Measurements from ENCODE around the gene MAP2K2. TPM values are rescaled to one million over a fixed set of nuclear protein-coding genes. Genes with fewer than 3 reads are reported as not detected.
"Not testable (repeated sequence)": the region's sequence is repeated elsewhere in the genome, so short reads cannot be mapped to it uniquely, and the experiment has no call there.

MAP2K2 gene
- total RNA-seq, 6 donors from 2014 or later = 86.8 to 170 (median 134) TPM

DNA sequence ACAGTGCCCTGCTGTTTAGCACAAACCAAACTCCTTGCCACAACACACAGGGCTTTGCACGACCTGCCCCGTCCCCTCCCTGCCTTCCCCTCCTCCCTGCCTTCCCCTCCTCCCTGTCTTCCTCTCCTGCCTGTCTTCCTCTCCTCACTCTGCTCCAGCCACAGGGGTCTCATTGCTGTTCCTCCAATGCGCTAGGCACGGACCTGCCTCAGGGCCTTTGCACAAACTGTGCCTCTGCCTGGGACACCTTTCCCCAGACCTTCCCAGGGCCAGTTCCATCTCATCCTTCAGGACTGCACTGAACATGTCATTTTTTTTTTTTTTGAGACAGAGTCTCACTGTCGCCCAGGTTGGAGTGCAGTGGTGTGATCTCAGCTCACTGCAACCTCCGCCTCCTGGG lies 27.7 kb upstream of the MAP2K2 start:
- H3K4me1 ChIP-seq = no peaks in the 10 kb centered on the region
- DNase-seq (no peak), ATAC-seq (ENCODE audit: low FRiP score in 2 of 2) (no peak)
- H3K4me3 ChIP-seq = no peak overlapping the region
- H3K27ac ChIP-seq = no peak overlapping the region
- H3K36me3 ChIP-seq = no peaks in the 10 kb centered on the region
- no peak for TF ChIP-seq EP300 (IDR thresholded peaks at IDR 0.05)
- no peak for TF ChIP-seq POLR2AphosphoS5 (IDR thresholded peaks at IDR 0.05)
- TF ChIP-seq, protein P1, sequence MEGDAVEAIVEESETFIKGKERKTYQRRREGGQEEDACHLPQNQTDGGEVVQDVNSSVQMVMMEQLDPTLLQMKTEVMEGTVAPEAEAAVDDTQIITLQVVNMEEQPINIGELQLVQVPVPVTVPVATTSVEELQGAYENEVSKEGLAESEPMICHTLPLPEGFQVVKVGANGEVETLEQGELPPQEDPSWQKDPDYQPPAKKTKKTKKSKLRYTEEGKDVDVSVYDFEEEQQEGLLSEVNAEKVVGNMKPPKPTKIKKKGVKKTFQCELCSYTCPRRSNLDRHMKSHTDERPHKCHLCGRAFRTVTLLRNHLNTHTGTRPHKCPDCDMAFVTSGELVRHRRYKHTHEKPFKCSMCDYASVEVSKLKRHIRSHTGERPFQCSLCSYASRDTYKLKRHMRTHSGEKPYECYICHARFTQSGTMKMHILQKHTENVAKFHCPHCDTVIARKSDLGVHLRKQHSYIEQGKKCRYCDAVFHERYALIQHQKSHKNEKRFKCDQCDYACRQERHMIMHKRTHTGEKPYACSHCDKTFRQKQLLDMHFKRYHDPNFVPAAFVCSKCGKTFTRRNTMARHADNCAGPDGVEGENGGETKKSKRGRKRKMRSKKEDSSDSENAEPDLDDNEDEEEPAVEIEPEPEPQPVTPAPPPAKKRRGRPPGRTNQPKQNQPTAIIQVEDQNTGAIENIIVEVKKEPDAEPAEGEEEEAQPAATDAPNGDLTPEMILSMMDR (IDR thresholded peaks at IDR 0.05) = no peak
- TF ChIP-seq POLR2A (IDR thresholded peaks at IDR 0.05) = no peak
- 62 to 66% methylated on average over 6 of the region's 6 CpGs for WGBS, 2 donors
- H3K9me3 ChIP-seq = no peaks in the 10 kb centered on the region
- H3K27me3 ChIP-seq = no peaks in the 10 kb centered on the region

DNA sequence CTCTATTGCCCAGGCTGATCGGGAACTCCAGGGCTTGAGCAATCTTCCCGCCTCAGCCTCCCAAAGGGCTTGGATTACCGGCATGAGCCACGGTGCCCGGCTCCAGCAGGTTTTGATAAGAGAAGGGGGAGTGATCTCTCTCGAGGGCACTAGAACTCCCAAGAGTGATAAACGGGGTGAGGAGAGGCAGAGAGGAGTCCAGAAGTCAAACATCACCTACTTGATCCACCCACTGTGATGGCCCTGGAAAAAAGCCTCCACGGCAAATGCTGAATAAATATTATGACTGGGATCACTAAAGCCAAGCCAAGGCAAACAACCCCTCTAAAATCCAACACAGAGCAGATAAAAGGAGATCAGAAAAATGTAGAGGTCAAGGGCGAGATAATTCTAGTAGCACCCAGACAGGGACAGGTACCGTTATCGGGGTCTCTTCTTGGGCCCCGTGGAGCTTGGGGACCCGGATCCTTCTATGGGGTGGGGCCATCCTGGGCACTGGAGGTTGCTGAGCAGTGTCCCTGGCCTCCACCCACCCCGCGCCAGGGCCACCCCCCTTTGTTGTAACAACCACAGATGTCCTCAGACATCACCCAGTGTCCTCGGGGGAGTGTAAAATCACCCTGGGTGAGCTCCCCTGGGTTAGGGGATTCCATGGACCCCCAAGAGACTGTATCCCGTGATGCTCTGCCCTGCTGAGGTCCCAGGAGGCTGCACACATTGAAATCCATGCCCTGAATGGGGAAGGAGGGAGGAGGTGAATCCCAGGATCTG lies 25.8 kb upstream of the MAP2K2 start:
- WGBS, 2 donors = 43% methylated on average over 15 to 17 of the region's 17 CpGs
- TF ChIP-seq, protein P1 (IDR thresholded peaks at IDR 0.05) = no peak
- no peak for TF ChIP-seq POLR2AphosphoS5 (IDR thresholded peaks at IDR 0.05)
- TF ChIP-seq EP300 (IDR thresholded peaks at IDR 0.05) = no peak
- TF ChIP-seq POLR2A (IDR thresholded peaks at IDR 0.05) = no peak
- Histone ChIP-seq H3K36me3 (no peaks in the 10 kb centered on the region), H3K4me3 (no peak overlapping the region), H3K27me3 (no peaks in the 10 kb centered on the region), H3K27ac (no peak overlapping the region), H3K4me1 (peaks cover 0 to 3% (median 0%) of the 10 kb centered on the region in 4 donors), H3K9me3 (no peaks in the 10 kb centered on the region)
- ATAC-seq (ENCODE audit: low FRiP score in 2 of 2) (no peak), DNase-seq (peak; percentile 35 to 48)

DNA sequence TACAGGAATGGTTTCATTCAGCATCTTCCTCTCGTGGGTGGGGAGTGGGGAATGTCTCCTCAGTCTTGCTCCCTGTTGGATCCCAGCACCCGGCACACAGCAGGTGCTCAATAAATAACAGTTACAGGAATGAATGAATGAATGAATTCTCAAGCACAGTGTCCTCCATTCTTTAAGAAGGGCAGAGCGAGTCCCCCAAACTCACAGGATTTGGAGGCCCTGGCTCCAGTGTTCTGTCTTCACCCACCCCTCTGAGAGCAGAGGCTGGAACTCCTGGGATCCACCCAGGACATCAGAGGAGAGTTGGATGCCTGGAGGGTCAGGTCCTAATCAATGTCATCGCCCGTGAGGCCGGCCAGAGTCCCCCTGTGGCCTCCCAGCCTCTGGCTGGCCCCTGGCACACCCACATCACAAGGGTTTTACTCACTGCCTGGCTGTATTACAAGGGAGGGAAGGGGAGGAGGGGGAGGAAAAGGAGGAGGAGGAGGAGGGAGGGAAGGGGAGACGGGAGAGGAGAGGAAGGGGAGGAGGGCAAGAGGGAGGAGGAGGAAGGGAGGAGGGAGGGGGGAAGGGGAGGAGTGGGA lies 20.8 kb upstream of the MAP2K2 start:
- no peak overlapping the region for H3K27ac ChIP-seq
- no peak for TF ChIP-seq POLR2A (IDR thresholded peaks at IDR 0.05)
- TF ChIP-seq, protein P1 (IDR thresholded peaks at IDR 0.05) = no peak
- no peak for TF ChIP-seq EP300 (IDR thresholded peaks at IDR 0.05)
- TF ChIP-seq POLR2AphosphoS5 (IDR thresholded peaks at IDR 0.05) = no peak

DNA sequence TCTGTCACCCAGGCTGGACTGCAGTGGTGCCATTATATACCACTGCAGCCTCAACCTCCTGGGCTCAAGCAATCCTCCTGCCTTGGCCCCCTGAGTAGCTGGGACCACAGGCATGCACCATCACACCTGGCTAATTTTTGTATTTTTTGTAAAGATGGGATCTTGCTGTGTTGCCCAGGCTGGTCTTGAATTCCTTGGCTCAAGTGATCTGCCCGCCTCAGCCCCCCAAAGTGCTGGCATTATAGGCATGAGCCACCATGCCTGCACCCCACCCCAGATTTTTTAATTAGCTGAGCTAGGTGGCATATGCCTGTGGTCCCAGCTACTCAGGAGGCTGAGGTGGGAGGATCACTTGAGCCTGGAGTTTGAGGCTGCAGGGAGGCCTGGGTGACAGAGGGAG lies 19.0 kb upstream of the MAP2K2 start:
- ATAC-seq (ENCODE audit: low FRiP score in 2 of 2); H3K27me3 ChIP-seq; H3K36me3 ChIP-seq; H3K9me3 ChIP-seq; H3K27ac ChIP-seq; H3K4me3 ChIP-seq; DNase-seq: not testable (repeated sequence)
- 36 to 100% methylated on average over 1 of the region's 1 CpG for WGBS, 2 donors
- H3K4me1 ChIP-seq = peaks cover 2 to 12% (median 7%) of the 10 kb centered on the region in 4 donors

More for the DNA sequence above, 20.8 kb upstream of the MAP2K2 start:
- Histone ChIP-seq H3K4me1 (peaks cover 2 to 11% (median 6%) of the 10 kb centered on the region in 4 donors), H3K4me3 (no peak overlapping the region), H3K36me3 (no peaks in the 10 kb centered on the region), H3K27me3 (no peaks in the 10 kb centered on the region), H3K9me3 (no peaks in the 10 kb centered on the region)
- 40 to 48% methylated on average over 6 of the region's 7 CpGs for WGBS, 2 donors
- ATAC-seq (ENCODE audit: low FRiP score in 2 of 2) = peak in 1 of 2 donors; percentile 45
- DNase-seq = peak in 1 of 2 donors; percentile 48

DNA sequence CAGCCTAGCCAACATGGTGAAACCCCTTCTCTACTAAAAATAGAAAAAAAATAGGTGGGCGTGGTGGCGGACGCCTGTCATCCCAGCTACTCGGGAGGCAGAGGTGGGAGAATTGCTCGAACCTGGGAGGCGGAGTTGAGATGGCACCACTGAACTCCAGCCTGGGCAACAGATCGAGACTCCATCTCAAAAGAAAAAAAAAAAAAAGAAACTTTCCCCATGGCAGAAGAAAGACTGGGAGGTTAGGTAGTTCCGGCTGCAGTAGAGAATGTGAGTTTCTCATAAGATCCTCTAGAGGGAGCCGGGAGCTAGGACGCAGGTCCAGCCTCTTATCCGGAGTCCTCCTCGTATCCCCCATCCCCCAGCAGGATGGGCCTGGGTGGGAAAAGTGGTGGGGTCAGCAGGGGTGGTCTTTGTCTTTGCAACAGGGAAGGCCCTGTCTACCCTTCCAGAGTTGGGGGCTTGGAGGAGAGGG lies 16.4 kb upstream of the MAP2K2 start:
- no peaks in the 10 kb centered on the region for H3K9me3 ChIP-seq
- peaks cover 2 to 12% (median 7%) of the 10 kb centered on the region in 4 donors for H3K4me1 ChIP-seq
- H3K36me3 ChIP-seq = no peaks in the 10 kb centered on the region
- TF ChIP-seq, protein P1 (IDR thresholded peaks at IDR 0.05) = peak in 5 of 6 experiments; percentile 30 to 55 (median 42)
- TF ChIP-seq EP300 (IDR thresholded peaks at IDR 0.05) = no peak
- H3K27me3 ChIP-seq = no peaks in the 10 kb centered on the region
- peak; percentile 84 to 94 for ATAC-seq (ENCODE audit: low FRiP score in 2 of 2)
- 23 to 27% methylated on average over 12 of the region's 12 CpGs for WGBS, 2 donors
- no peak overlapping the region for H3K27ac ChIP-seq
- DNase-seq = peak in 1 of 2 donors; percentile 33
- H3K4me3 ChIP-seq = no peak overlapping the region
